Activated B cell treated with CpG ODN at 0.5 μM for 24 hours (primary cell): Measurements from ENCODE around the gene TIMM22. TPM values are rescaled to one million over a fixed set of nuclear protein-coding genes. Genes with fewer than 3 reads are reported as not detected.

Experiments
- ATAC-seq: fragments of 200-7000 bp; cut with Tn5 transposase; one replicate; pipeline ENCODE4 v1.10.0; 2021; ENCODE audit warnings: low read depth, mild to moderate bottlenecking, moderate library complexity
- CTCF ChIA-PET: fragments of 350-600 bp; sonication (Branson Sonifier 250); formaldehyde crosslinking; loops from one replicate; lab custom pipeline; 2021; ENCODE audit warnings: antibody characterized with exemption; lab: Charles Lee
- POLR2A ChIA-PET: fragments of 350-600 bp; sonication (Branson Sonifier 250); formaldehyde crosslinking; loops from one replicate; lab custom pipeline; 2021; ENCODE audit warnings: antibody characterized with exemption; lab: Charles Lee
- DNase-seq: peaks from one replicate; pipeline ENCODE4 v3.0.0; 2022
- H3K27ac Mint-ChIP-seq: one replicate; pipeline ENCODE4 v1.8.0; 2020; ENCODE audit warnings: mixed read lengths
- H3K27me3 Mint-ChIP-seq: one replicate; pipeline ENCODE4 v1.8.0; 2021; ENCODE audit warnings: mixed read lengths
- H3K36me3 Mint-ChIP-seq: one replicate; pipeline ENCODE4 v1.8.0; 2021; ENCODE audit warnings: low read depth, mixed read lengths
- H3K4me1 Mint-ChIP-seq: one replicate; pipeline ENCODE4 v1.8.0; 2021; ENCODE audit warnings: mixed read lengths
- H3K4me3 Mint-ChIP-seq: one replicate; pipeline ENCODE4 v1.8.0; 2020; ENCODE audit warnings: mild to moderate bottlenecking, mixed read lengths
- H3K9me3 Mint-ChIP-seq: one replicate; pipeline ENCODE4 v1.8.0; 2020; ENCODE audit warnings: mixed read lengths
- intact Hi-C: fragments of 100-400 bp; cut with micrococcal nuclease; formaldehyde crosslinking; loops from one replicate; pipeline ENCODE4 v1.15.1; 2024
- total RNA-seq: library from RNA; stranded (reverse); gene quantifications from 2 replicates; pipeline ENCODE4 v1.2.3, GENCODE V29; 2022
- TF ChIP-seq, protein P1 (sequence below): fragments of 200-600 bp; IDR thresholded peaks from one replicate; pipeline ENCODE4 v1.8.0; 2022; ENCODE audit warnings: antibody characterized with exemption, mild to moderate bottlenecking

The TIMM22 gene
- total RNA-seq, 1 donor from 2014 or later: 11.1 TPM

DNA sequence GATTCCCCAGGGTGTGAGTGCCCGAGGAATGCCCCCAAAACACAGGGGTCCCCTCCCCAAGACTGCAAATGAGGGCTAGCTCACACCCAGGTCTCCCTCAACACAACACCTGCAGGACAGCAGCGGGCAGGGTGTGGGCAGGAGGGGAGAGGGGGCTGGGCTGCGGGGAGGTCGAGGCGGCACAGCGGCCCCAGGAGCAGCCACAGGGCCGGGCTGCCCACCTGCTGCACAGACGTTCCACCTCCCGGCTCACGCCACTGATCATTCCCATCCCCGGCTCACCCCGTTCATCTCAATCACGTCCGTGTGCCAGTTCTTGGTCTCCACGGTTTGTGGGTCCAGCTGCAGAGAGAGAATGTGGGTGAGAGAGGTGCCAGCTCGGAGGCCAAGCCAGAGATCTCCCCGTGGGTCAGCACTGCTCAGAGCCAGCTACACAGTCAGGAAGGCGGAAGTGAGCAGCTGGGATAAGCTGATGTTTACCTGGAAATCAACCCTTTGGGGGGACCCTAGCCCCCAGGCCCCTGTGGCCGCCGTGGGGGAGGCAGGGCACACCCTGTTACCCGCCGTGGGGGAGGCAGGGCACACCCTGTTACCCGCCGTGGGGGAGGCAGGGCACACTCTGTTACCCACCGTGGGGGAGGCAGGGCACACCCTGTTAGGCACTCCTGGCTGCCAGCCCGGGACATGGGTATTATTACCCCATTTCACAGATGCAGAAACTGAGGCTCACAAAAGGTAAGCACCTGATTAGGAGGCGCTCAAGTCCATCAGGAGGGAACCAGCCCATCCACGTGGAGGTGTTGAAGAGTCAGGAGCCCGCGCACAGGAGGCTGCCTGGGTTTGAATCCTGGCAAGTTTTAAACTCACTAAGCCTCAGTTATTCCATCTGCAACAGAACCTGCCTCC, 16.1 kb downstream of the TIMM22 start:
- Mint-ChIP-seq H3K4me3 (no peak overlapping the region), H3K9me3 (no peaks in the 10 kb centered on the region), H3K4me1 (no peaks in the 10 kb centered on the region), H3K27me3 (no peaks in the 10 kb centered on the region), H3K36me3 (peaks cover 32% of the 10 kb centered on the region), H3K27ac (no peak overlapping the region)
- ChIA-PET POLR2A (no interaction called here), CTCF (no interaction called here)
- no peak for DNase-seq
- intact Hi-C loops: no loop called here
- no peak for ATAC-seq
- TF ChIP-seq, protein P1, sequence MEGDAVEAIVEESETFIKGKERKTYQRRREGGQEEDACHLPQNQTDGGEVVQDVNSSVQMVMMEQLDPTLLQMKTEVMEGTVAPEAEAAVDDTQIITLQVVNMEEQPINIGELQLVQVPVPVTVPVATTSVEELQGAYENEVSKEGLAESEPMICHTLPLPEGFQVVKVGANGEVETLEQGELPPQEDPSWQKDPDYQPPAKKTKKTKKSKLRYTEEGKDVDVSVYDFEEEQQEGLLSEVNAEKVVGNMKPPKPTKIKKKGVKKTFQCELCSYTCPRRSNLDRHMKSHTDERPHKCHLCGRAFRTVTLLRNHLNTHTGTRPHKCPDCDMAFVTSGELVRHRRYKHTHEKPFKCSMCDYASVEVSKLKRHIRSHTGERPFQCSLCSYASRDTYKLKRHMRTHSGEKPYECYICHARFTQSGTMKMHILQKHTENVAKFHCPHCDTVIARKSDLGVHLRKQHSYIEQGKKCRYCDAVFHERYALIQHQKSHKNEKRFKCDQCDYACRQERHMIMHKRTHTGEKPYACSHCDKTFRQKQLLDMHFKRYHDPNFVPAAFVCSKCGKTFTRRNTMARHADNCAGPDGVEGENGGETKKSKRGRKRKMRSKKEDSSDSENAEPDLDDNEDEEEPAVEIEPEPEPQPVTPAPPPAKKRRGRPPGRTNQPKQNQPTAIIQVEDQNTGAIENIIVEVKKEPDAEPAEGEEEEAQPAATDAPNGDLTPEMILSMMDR: no peak

DNA sequence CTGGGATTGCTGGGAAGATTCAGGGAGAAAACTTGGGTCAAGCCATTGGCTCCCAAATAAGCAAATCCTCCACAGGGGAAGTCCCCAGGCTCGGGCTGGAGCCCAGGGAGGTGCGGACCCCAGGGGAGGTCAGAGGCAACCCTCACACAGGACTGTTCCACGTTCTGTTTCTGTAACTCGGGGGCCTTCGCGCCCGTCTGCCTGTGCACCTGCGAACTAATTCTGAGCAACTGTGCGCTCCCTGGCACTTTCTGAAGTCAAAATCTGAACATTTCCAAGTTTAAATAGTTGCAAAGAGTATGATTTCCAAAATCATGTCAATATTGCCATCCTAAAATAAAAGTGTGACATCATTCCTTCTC, 16.8 kb downstream of the TIMM22 start:
- Mint-ChIP-seq H3K4me3 (no peak overlapping the region), H3K36me3 (peaks cover 28% of the 10 kb centered on the region), H3K27me3 (no peaks in the 10 kb centered on the region), H3K4me1 (no peaks in the 10 kb centered on the region), H3K9me3 (no peaks in the 10 kb centered on the region), H3K27ac (no peak overlapping the region)
- TF ChIP-seq, protein P1: no peak
- CTCF ChIA-PET: no interaction called here
- POLR2A ChIA-PET: no interaction called here
- ATAC-seq (no peak), DNase-seq (no peak)
- intact Hi-C loops: no loop called here

DNA sequence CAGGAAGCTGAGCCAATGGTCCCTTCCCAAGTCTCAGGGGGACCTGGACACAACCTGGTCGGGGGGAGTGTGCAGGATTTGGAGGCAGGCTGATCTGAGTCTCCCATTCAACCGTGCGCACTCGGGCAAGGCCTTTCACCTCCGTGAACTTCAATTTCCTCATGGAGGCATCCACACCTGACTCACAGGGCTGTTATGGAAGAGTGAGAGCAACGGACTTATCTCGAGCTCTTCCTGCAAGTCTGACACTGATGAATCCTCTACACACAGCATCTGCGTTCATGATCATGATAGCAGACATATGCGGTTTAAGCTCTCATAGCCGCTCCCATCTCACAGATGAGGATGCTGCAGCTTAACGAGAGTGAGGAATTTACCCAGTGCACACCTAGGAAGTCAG, 21.6 kb downstream of the TIMM22 start:
- ATAC-seq: no peak
- no peak for DNase-seq
- H3K36me3 Mint-ChIP-seq: peaks cover 8% of the 10 kb centered on the region
- intact Hi-C loops: no loop called here
- H3K27ac Mint-ChIP-seq: no peak overlapping the region
- no peak overlapping the region for H3K4me3 Mint-ChIP-seq
- H3K27me3 Mint-ChIP-seq: no peaks in the 10 kb centered on the region
- TF ChIP-seq, protein P1: no peak
- CTCF ChIA-PET: no interaction called here
- H3K9me3 Mint-ChIP-seq: no peaks in the 10 kb centered on the region
- H3K4me1 Mint-ChIP-seq: no peaks in the 10 kb centered on the region
- POLR2A ChIA-PET: no interaction called here

DNA sequence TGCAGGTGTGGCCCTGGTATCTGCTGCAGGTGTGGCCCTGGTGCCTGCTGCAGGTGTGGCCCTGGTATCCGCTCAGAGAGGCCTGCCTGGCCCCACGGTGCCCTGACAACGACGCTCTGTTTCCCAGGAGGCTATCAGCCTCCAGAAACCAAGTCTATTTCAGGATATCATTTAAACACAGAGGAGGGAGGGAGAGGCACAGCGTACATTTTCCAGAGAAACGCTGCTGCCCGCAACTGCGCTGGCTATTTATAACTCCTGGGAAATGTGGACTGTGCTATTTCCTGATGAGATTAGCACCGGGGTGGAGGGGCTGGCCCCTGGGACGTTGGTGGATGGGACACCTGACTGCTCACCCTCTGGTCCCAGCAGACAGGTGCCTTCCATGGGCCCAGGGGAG, 22.5 kb downstream of the TIMM22 start:
- intact Hi-C loops: no loop called here
- CTCF ChIA-PET: no interaction called here
- H3K27me3 Mint-ChIP-seq: no peaks in the 10 kb centered on the region
- no peaks in the 10 kb centered on the region for H3K9me3 Mint-ChIP-seq
- no peak overlapping the region for H3K27ac Mint-ChIP-seq
- TF ChIP-seq, protein P1: no peak
- H3K4me3 Mint-ChIP-seq: no peak overlapping the region
- no peaks in the 10 kb centered on the region for H3K4me1 Mint-ChIP-seq
- ATAC-seq (no peak), DNase-seq (no peak)
- POLR2A ChIA-PET: no interaction called here
- peaks cover 8% of the 10 kb centered on the region for H3K36me3 Mint-ChIP-seq

DNA sequence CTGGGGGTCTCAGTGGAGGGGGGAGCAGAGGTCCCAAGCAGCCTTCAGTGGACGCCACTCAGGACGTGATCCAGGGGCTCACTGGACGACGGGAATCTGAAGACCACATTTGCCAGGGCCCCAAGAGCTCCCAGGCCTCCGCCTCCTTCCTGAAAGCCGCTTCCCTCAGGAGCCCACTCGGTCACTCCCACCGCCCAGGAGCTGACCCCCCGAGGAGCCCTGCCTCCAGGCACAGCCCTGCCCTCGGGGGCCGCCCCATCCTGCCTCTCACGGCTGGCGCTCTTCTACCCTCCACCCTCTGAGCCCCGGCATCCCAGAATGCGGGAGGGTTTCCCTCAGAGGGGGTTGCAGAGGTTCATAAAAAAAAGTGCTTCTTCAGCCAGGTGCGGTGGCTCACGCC, 24.2 kb downstream of the TIMM22 start:
- DNase-seq: no peak
- no peak for ATAC-seq
- no peaks in the 10 kb centered on the region for H3K27me3 Mint-ChIP-seq
- TF ChIP-seq, protein P1: no peak
- H3K36me3 Mint-ChIP-seq: peaks cover 13% of the 10 kb centered on the region
- ChIA-PET CTCF (no interaction called here), POLR2A (no interaction called here)
- no peak overlapping the region for H3K27ac Mint-ChIP-seq
- H3K4me1 Mint-ChIP-seq: no peaks in the 10 kb centered on the region
- H3K4me3 Mint-ChIP-seq: no peak overlapping the region
- H3K9me3 Mint-ChIP-seq: no peaks in the 10 kb centered on the region
- intact Hi-C loops: no loop called here
